CD8-positive, alpha-beta memory T cell (primary cell): Measurements from ENCODE around the gene RFPL3. TPM values are rescaled to one million over a fixed set of nuclear protein-coding genes. Genes with fewer than 3 reads are reported as not detected.
"Not testable (repeated sequence)": the region's sequence is repeated elsewhere in the genome, so short reads cannot be mapped to it uniquely, and the experiment has no call there.

Source experiments
- CTCF ChIA-PET: fragments of 350-600 bp; sonication (Branson Sonifier 250); formaldehyde crosslinking; loops from one replicate; lab custom pipeline; 2021; ENCODE audit warnings: antibody characterized with exemption; lab: Charles Lee
- POLR2A ChIA-PET: fragments of 350-600 bp; sonication (Branson Sonifier 250); formaldehyde crosslinking; loops from one replicate; lab custom pipeline; 2021; ENCODE audit warnings: antibody characterized with exemption; lab: Charles Lee
- DNase-seq, 5 donors: peaks; one replicate each; pipeline versions ENCODE4 v3.0.0 to v3.0.0-alpha.2; 2020 to 2022; ENCODE audit warnings: mixed read lengths in 1 of 5
- H3K27ac ChIP-seq: one replicate; pipeline ENCODE4 v1.7.0; 2013; ENCODE audit warnings: low read depth, mild to moderate bottlenecking, low read length, moderate library complexity
- H3K27me3 ChIP-seq: 2 replicates; pipeline ENCODE4 v1.7.0; 2013; ENCODE audit warnings: low read length, mild to moderate bottlenecking; ENCODE audit not compliant: insufficient read depth, poor library complexity, severe bottlenecking
- H3K36me3 ChIP-seq: 2 replicates; pipeline ENCODE4 v1.7.0; 2013; ENCODE audit warnings: mild to moderate bottlenecking, low read length, moderate library complexity; ENCODE audit not compliant: insufficient read depth
- H3K4me1 ChIP-seq: 2 replicates; pipeline ENCODE4 v1.7.0; 2013; ENCODE audit warnings: mild to moderate bottlenecking, low read length, moderate library complexity; ENCODE audit not compliant: insufficient read depth
- H3K4me3 ChIP-seq: 2 replicates; pipeline ENCODE4 v1.7.0; 2013; ENCODE audit warnings: mild to moderate bottlenecking, low read length
- H3K9me3 ChIP-seq: 2 replicates; pipeline ENCODE4 v1.7.0; 2013; ENCODE audit warnings: mild to moderate bottlenecking, low read length
- H3K27ac Mint-ChIP-seq, 8 donors: one replicate each; pipeline ENCODE4 v1.8.0; 2020 to 2021; ENCODE audit warnings: mixed read lengths in 8 of 8, mild to moderate bottlenecking in 6 of 8, inconsistent platforms in 3 of 8, moderate library complexity in 3 of 8
- H3K27me3 Mint-ChIP-seq, 2 donors: one replicate each; pipeline ENCODE4 v1.8.0; 2020 to 2021; ENCODE audit warnings: mixed read lengths in 2 of 2, mild to moderate bottlenecking in 1 of 2, moderate library complexity in 1 of 2
- H3K36me3 Mint-ChIP-seq, 3 donors: one replicate each; pipeline ENCODE4 v1.8.0; 2020 to 2021; ENCODE audit warnings: mixed read lengths in 3 of 3, inconsistent platforms in 1 of 3, mild to moderate bottlenecking in 1 of 3
- H3K4me1 Mint-ChIP-seq, 3 donors: one replicate each; pipeline ENCODE4 v1.8.0; 2020 to 2021; ENCODE audit warnings: mixed read lengths in 3 of 3, inconsistent platforms in 1 of 3, mild to moderate bottlenecking in 1 of 3
- H3K4me3 Mint-ChIP-seq, 7 donors: one replicate each; pipeline ENCODE4 v1.8.0; 2020 to 2021; ENCODE audit warnings: mixed read lengths in 7 of 7, mild to moderate bottlenecking in 6 of 7, moderate library complexity in 4 of 7, inconsistent platforms in 2 of 7
- H3K9me3 Mint-ChIP-seq, 5 donors: one replicate each; pipeline ENCODE4 v1.8.0; 2020 to 2022; ENCODE audit warnings: mixed read lengths in 5 of 5, mild to moderate bottlenecking in 3 of 5, moderate library complexity in 2 of 5, inconsistent platforms in 1 of 5
- polyA plus RNA-seq: library from polyadenylated mRNA; unstranded; fragments of 300-500 nt; fragmentation: Illumina TruSeq; gene quantifications from one replicate; pipeline ENCODE4 v1.2.3, GENCODE V29; 2021
- total RNA-seq, 2 experiments: library from RNA; stranded (reverse); gene quantifications; one replicate each; pipeline ENCODE4 v1.2.3, GENCODE V29; 2021

RFPL3 gene
- total and polyA plus RNA-seq, 3 experiments from 2014 or later = not detected

DNA sequence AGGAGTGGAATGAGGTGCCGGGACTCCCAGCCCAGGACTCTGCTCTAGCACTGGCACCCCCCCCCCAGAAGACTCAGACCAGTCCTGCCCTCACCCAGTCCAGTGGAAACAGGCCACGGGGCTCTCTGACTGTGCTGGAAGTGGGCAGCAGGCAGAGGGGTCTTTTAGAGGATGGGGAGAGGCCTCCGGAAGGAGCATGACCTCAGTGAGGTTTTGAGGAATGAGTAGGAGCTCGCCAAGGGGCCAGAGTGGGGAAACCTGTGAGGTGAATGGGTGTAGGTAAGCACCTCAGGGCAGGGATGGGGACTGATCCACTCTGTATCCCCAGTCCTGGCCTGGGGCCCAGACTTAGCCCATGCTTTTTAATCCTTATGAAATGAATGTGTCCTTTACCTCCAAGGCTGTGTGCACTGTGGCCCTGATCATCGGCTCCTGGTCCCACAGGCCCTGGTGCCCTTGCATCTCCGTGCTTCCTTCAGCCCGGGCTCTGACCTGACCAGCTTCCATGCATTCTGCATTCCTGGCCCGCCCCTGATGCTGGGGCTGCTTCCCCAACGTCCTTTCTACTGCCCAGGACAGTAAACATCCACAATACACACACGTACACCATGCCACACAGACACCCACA is 24.4 kb upstream of the RFPL3 start:
- Mint-ChIP-seq H3K4me3 (no peak overlapping the region), H3K36me3 (no peaks in the 10 kb centered on the region), H3K27ac (no peak overlapping the region), H3K9me3 (no peaks in the 10 kb centered on the region), H3K27me3 (peaks cover 20 to 46% of the 10 kb centered on the region in 2 donors), H3K4me1 (no peaks in the 10 kb centered on the region)
- no peak for DNase-seq
- Histone ChIP-seq H3K36me3 (no peaks in the 10 kb centered on the region), H3K4me1 (no peaks in the 10 kb centered on the region), H3K27ac (no peak overlapping the region), H3K9me3 (no peaks in the 10 kb centered on the region), H3K27me3 (no peaks in the 10 kb centered on the region), H3K4me3 (no peak overlapping the region)
- CTCF ChIA-PET = no interaction called here
- POLR2A ChIA-PET = no interaction called here

DNA sequence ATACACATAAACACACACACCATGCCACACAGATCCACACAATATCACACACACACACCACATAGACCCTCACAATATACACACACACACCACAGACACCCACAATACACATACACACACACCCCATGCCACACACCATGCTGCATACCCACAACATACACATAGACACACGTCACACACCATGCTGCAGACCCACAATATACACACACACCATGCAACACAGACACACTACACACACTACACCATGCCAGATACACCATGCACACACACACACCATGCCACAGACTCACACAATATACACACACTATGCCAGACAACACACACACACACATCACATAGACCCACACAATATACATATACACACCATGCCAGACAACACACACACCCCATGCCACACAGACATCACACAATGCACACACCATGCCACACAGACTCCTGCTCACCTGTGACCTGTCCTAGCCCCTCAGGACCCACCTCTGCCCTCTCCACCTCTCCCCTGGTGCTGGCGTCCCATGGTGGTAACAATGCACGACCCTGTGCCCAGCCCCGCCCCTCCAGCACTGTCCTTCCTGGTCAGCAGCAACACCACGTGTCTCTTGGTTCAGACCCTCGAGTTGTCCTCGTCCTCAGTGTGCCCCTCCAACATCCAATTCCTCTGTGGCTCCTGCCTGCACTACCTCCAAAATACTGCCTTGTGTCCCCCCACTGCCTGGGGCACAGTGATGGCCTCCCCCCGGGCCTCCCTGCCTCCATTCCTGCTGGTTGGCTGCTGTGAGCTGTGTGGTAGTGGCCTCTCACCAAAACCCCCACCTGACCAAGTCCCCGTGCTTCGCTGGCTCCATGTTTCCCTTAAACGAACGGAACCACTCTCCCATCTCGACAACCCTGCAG is 23.7 kb upstream of the RFPL3 start:
- Mint-ChIP-seq H3K27ac (no peak overlapping the region), H3K36me3 (no peaks in the 10 kb centered on the region), H3K4me1 (no peaks in the 10 kb centered on the region), H3K4me3 (no peak overlapping the region), H3K27me3 (peaks cover 19 to 49% of the 10 kb centered on the region in 2 donors), H3K9me3 (no peaks in the 10 kb centered on the region)
- no peaks in the 10 kb centered on the region for H3K9me3 ChIP-seq
- no peak for DNase-seq
- H3K4me1 ChIP-seq = no peaks in the 10 kb centered on the region
- POLR2A ChIA-PET = no interaction called here
- no peaks in the 10 kb centered on the region for H3K36me3 ChIP-seq
- CTCF ChIA-PET = no interaction called here
- H3K27me3 ChIP-seq = no peaks in the 10 kb centered on the region
- no peak overlapping the region for H3K27ac ChIP-seq
- no peak overlapping the region for H3K4me3 ChIP-seq

DNA sequence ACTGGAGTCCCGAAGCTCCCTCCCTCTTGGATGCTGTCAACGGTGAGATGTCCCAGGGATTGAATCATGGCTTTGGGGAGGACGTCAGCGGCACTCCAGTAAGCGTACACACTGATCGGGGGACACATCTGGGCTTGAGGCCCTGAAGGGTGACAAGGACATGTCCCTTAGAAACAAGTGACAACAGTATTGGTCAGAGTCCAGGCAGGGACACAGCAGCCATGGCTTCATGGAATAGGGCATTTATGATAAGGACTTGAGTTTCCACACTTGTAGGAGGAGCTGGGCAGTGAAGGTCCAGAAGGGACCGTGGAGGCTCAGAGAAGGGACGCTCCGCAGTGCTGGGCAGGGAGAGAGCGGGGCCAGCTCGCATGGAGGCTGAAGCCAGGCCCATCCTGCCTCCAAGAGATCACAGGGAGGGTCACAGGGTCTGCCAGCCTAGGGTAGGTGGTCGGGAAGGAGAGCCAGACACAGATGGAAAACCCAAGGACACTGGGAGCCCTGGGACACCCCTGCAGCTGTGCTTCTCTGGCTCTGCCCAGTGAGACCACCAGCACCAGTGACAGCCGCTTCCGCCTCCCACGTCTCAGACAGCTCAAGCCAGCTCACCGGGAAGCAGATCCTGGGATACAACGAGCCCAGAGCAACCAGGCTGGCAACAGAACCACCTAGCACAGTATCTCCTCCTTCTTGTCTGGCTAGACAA is 22.9 kb upstream of the RFPL3 start:
- H3K27me3 Mint-ChIP-seq = peaks cover 19 to 52% of the 10 kb centered on the region in 2 donors
- DNase-seq = no peak
- H3K36me3 Mint-ChIP-seq = no peaks in the 10 kb centered on the region
- Histone ChIP-seq H3K9me3 (no peaks in the 10 kb centered on the region), H3K27ac (no peak overlapping the region), H3K4me3 (no peak overlapping the region), H3K36me3 (no peaks in the 10 kb centered on the region), H3K4me1 (no peaks in the 10 kb centered on the region), H3K27me3 (no peaks in the 10 kb centered on the region)
- H3K4me3 Mint-ChIP-seq = no peak overlapping the region
- ChIA-PET CTCF (no interaction called here), POLR2A (no interaction called here)
- no peak overlapping the region for H3K27ac Mint-ChIP-seq
- H3K4me1 Mint-ChIP-seq = no peaks in the 10 kb centered on the region
- no peaks in the 10 kb centered on the region for H3K9me3 Mint-ChIP-seq

DNA sequence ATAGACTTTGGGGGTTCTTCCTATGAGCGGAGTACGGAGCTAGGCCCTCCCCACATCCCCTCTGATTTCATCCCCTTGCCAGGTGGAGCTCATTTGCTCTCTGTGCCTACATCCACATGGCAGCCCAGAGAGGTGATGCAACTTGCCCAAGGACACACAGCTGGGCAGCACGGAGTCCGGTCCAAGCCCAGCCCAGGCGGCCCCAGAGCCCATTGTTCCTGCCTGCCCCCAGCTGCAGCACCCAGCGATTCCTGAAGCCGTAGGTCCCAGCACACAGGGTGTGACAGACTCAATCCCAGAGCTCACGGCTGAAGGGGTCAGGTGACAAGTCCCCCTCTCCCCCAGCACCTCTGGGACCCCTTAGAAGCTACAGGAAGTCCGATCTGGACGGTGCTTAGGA is 22.2 kb upstream of the RFPL3 start:
- no peaks in the 10 kb centered on the region for H3K36me3 Mint-ChIP-seq
- CTCF ChIA-PET = no interaction called here
- no peak overlapping the region for H3K4me3 Mint-ChIP-seq
- Histone ChIP-seq H3K4me1 (no peaks in the 10 kb centered on the region), H3K9me3 (no peaks in the 10 kb centered on the region), H3K4me3 (no peak overlapping the region), H3K27me3 (no peaks in the 10 kb centered on the region), H3K27ac (no peak overlapping the region), H3K36me3 (no peaks in the 10 kb centered on the region)
- H3K27ac Mint-ChIP-seq = no peak overlapping the region
- DNase-seq = no peak
- H3K27me3 Mint-ChIP-seq = peaks cover 23 to 59% of the 10 kb centered on the region in 2 donors
- POLR2A ChIA-PET = no interaction called here
- no peaks in the 10 kb centered on the region for H3K9me3 Mint-ChIP-seq
- no peaks in the 10 kb centered on the region for H3K4me1 Mint-ChIP-seq

DNA sequence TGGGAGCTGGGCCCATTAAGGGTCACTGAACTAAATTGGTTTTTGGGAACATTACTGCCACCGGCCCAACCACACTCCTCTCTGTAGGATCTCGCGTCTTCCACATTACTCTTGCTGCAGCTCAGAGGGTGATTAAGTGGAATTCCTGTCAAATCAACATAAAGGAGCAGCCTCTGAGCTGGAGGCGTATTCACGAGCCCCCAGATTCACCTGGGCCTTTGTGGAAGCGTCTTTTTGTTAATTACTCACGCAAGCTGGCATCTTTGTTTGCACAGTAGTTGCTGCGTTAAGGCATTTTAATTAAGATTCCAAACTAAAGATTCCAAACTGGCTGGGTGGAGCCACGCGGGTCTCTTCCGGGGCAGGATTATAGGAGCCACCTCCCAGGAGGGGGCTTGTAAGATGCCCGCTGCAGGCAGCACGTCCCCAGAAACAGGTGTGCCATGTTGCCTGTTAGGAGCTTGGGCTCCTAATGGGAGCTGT is 21.5 kb upstream of the RFPL3 start:
- no peak overlapping the region for H3K27ac Mint-ChIP-seq
- ChIA-PET POLR2A (no interaction called here), CTCF (no interaction called here)
- peaks cover 23 to 65% of the 10 kb centered on the region in 2 donors for H3K27me3 Mint-ChIP-seq
- no peaks in the 10 kb centered on the region for H3K9me3 Mint-ChIP-seq
- Histone ChIP-seq H3K27ac (no peak overlapping the region), H3K4me3 (no peak overlapping the region), H3K4me1 (no peaks in the 10 kb centered on the region), H3K36me3 (no peaks in the 10 kb centered on the region), H3K27me3 (no peaks in the 10 kb centered on the region), H3K9me3 (no peaks in the 10 kb centered on the region)
- no peak for DNase-seq
- H3K36me3 Mint-ChIP-seq = no peaks in the 10 kb centered on the region
- no peaks in the 10 kb centered on the region for H3K4me1 Mint-ChIP-seq
- H3K4me3 Mint-ChIP-seq = no peak overlapping the region

DNA sequence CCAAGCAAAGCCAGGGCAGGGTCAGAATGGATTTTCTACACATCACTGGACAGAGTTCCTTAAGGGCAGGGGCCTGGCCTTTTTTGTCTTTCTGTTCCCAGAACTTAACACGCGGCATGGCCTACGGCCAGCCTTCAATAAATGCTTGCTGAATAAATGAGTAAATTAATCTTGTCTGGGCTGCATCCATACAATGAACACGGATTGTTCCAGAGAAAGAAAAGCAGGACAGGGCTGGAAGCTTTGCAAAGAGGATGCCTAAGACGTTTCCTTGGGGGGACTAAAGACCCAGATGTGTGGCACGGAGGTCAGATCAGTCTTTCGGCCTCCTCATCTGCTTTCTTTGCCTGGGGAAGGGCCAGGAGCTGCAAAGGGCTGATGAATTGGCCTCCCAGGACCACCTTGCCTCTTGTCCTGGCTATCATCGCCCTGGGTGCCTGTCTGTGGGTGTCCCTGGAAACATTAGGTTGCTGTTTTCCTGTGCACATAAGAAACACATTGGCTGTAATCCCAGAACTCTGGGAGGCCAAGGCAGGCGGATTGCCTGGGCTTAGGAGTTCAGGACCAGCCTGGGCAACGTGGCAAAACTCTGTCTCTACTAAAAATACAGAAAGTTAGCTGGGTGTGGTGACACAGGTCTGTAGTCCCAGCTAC is 20.8 kb upstream of the RFPL3 start:
- H3K27ac ChIP-seq = no peak overlapping the region
- H3K27me3 Mint-ChIP-seq = peaks cover 27 to 72% of the 10 kb centered on the region in 2 donors

DNA sequence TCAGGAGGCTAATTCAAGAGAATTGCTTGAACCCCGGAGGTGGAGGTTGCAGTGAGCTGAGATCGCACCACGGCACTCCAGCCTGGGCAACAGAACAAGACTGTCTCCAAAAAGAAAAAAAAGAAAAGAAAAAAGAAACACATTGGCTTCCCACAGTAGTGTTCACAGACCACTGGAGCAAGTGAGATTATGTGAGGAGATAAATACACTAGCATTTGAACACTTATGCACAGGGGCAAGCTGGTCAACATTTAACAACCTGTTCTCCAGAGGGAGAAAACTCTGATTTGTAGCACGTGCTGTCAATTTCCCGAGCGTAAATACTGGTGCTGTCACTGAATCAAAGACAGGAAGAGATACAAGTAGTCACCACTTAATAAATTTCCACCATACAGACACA is 20.2 kb upstream of the RFPL3 start:
- H3K27ac Mint-ChIP-seq, H3K4me3 Mint-ChIP-seq, H3K4me3 ChIP-seq, H3K4me1 ChIP-seq, DNase-seq, H3K27me3 ChIP-seq, H3K36me3 ChIP-seq, H3K4me1 Mint-ChIP-seq, H3K9me3 Mint-ChIP-seq, H3K36me3 Mint-ChIP-seq, H3K9me3 ChIP-seq, H3K27ac ChIP-seq, POLR2A ChIA-PET, CTCF ChIA-PET: not testable (repeated sequence)
- H3K27me3 Mint-ChIP-seq = peaks cover 25 to 71% of the 10 kb centered on the region in 2 donors

More for the DNA sequence above, 20.8 kb upstream of the RFPL3 start:
- Mint-ChIP-seq H3K27ac (no peak overlapping the region), H3K9me3 (no peaks in the 10 kb centered on the region), H3K36me3 (no peaks in the 10 kb centered on the region), H3K4me1 (no peaks in the 10 kb centered on the region), H3K4me3 (no peak overlapping the region)
- no peaks in the 10 kb centered on the region for H3K9me3 ChIP-seq
- H3K27me3 ChIP-seq = no peaks in the 10 kb centered on the region
- no peak overlapping the region for H3K4me3 ChIP-seq
- no peak for DNase-seq
- H3K36me3 ChIP-seq = no peaks in the 10 kb centered on the region
- H3K4me1 ChIP-seq = no peaks in the 10 kb centered on the region
- ChIA-PET POLR2A (no interaction called here), CTCF (no interaction called here)
